NCI-H345 treated with DMSO at 0.1 percent for 48 hours (cell line): Measurements from ENCODE around the gene HMG20B.
"Not testable (repeated sequence)": the region's sequence is repeated elsewhere in the genome, so short reads cannot be mapped to it uniquely, and the experiment has no call there.

Experiments
- DNase-seq: peaks from one replicate; lab custom pipeline; 2025; ENCODE audit not compliant: unreplicated experiment; lab: John Stamatoyannopoulos, UW

HMG20B gene

GRCh38 chr19:3580156-3580934 lies 7.6 kb downstream of the HMG20B start:
- no peak for DNase-seq

GRCh38 chr19:3581792-3582191 lies 9.0 kb downstream of the HMG20B start:
- not testable (repeated sequence) for DNase-seq

GRCh38 chr19:3584036-3584802 lies 11.5 kb downstream of the HMG20B start:
- not testable (repeated sequence) for DNase-seq

- DNase-seq: no peak
These were observed 12.8 kb downstream of the HMG20B start, which contains the start of gene GIPC3 for GRCh38 chr19:3585301-3586126. GIPC3 (plus strand) TSS chr19:3585478; CDS start chr19:3585598, 120 bp downstream.

GRCh38 chr19:3586127-3586626 lies 13.4 kb downstream of the HMG20B start:
- DNase-seq: no peak

- DNase-seq: no peak
These were observed 14.1 kb downstream of the HMG20B start for GRCh38 chr19:3586707-3587346.

- no peak for DNase-seq
These were observed 16.7 kb downstream of the HMG20B start for GRCh38 chr19:3589439-3589838.

- DNase-seq: no peak
These were observed 17.2 kb downstream of the HMG20B start for GRCh38 chr19:3589949-3590348.

GRCh38 chr19:3590991-3591659 lies 18.4 kb downstream of the HMG20B start:
- no peak for DNase-seq

GRCh38 chr19:3591876-3592613 lies 19.3 kb downstream of the HMG20B start:
- DNase-seq: no peak

GRCh38 chr19:3593156-3593555 lies 20.4 kb downstream of the HMG20B start:
- no peak for DNase-seq

- DNase-seq: no peak
These were observed 22.8 kb downstream of the HMG20B start for GRCh38 chr19:3595521-3596061.

GRCh38 chr19:3599776-3600187 lies 27.0 kb downstream of the HMG20B start:
- no peak for DNase-seq

- DNase-seq: no peak
These were observed 28.3 kb downstream of the HMG20B start for GRCh38 chr19:3601021-3601420.

- DNase-seq: no peak
These were observed 30.5 kb downstream of the HMG20B start for GRCh38 chr19:3603121-3603811.

GRCh38 chr19:3604227-3604986 lies 31.7 kb downstream of the HMG20B start:
- DNase-seq: no peak

- no peak for DNase-seq
These were observed 32.2 kb downstream of the HMG20B start for GRCh38 chr19:3604987-3605343.

GRCh38 chr19:3605361-3605760 lies 32.6 kb downstream of the HMG20B start:
- no peak for DNase-seq
